ENCODE data around the gene NPIPB8.
"Not testable (repeated sequence)": the region's sequence is repeated elsewhere in the genome, so short reads cannot be mapped to it uniquely, and the experiment has no call there.

NPIPB8 gene

GRCh38 chr16:28596115-28596630 lies 41.7 kb upstream of the NPIPB8 start:
- no peak overlapping the region for H3K4me3 ChIP-seq (ENCODE audit: low read length)
- TF ChIP-seq, protein P1, sequence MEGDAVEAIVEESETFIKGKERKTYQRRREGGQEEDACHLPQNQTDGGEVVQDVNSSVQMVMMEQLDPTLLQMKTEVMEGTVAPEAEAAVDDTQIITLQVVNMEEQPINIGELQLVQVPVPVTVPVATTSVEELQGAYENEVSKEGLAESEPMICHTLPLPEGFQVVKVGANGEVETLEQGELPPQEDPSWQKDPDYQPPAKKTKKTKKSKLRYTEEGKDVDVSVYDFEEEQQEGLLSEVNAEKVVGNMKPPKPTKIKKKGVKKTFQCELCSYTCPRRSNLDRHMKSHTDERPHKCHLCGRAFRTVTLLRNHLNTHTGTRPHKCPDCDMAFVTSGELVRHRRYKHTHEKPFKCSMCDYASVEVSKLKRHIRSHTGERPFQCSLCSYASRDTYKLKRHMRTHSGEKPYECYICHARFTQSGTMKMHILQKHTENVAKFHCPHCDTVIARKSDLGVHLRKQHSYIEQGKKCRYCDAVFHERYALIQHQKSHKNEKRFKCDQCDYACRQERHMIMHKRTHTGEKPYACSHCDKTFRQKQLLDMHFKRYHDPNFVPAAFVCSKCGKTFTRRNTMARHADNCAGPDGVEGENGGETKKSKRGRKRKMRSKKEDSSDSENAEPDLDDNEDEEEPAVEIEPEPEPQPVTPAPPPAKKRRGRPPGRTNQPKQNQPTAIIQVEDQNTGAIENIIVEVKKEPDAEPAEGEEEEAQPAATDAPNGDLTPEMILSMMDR (conservative IDR thresholded peaks at IDR 0.05; ENCODE audit: low read length) = no peak
- DNase-seq (ENCODE audit: low read depth) = no peak

GRCh38 chr16:28596840-28597691 lies 40.8 kb upstream of the NPIPB8 start, which contains the start of gene SULT1A2:
Gene SULT1A2 (minus strand): TSS chr16:28597050. CDS start chr16:28595930, 1,120 bp downstream.
- H3K4me3 ChIP-seq (ENCODE audit: low read length) = no peak within 1 kb of the TSS

DNA sequence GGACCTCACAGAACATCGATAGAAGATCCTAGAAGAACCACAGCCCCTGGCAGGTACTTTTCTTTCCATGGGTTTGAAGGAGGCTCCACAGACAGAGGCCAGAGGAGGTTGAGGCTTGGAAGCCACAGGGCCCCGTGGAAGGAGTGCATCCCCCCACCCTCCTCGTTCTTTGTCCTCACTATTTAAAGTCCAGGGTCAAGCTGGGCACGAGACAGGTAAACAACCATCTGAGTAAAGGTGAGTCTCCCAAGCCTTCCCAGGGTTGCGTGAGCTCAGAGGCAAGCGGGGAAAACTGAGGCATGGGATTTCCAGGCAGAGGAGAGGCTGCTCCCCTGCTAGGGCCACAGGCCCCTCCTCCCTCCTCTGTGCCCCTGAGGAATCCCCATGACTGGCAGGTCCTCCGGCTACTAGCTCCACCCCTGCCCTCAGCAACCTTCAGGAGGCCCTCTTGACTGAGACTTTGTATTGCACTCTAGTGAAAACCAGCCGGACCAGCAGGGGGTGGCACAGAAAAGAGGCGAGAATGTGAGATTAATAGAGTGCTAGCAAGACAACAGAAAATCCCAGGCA lies 40.1 kb upstream of the NPIPB8 start:
- H3K4me3 ChIP-seq (ENCODE audit: low read length) = no peak overlapping the region
- TF ChIP-seq, protein P1 (conservative IDR thresholded peaks at IDR 0.05; ENCODE audit: low read length) = no peak
- DNase-seq (ENCODE audit: low read depth) = no peak

More at GRCh38 chr16:28596840-28597691, 40.8 kb upstream of the NPIPB8 start, which contains the start of gene SULT1A2:
- no peak for DNase-seq (ENCODE audit: low read depth)
- TF ChIP-seq, protein P1 (conservative IDR thresholded peaks at IDR 0.05; ENCODE audit: low read length) = no peak

DNA sequence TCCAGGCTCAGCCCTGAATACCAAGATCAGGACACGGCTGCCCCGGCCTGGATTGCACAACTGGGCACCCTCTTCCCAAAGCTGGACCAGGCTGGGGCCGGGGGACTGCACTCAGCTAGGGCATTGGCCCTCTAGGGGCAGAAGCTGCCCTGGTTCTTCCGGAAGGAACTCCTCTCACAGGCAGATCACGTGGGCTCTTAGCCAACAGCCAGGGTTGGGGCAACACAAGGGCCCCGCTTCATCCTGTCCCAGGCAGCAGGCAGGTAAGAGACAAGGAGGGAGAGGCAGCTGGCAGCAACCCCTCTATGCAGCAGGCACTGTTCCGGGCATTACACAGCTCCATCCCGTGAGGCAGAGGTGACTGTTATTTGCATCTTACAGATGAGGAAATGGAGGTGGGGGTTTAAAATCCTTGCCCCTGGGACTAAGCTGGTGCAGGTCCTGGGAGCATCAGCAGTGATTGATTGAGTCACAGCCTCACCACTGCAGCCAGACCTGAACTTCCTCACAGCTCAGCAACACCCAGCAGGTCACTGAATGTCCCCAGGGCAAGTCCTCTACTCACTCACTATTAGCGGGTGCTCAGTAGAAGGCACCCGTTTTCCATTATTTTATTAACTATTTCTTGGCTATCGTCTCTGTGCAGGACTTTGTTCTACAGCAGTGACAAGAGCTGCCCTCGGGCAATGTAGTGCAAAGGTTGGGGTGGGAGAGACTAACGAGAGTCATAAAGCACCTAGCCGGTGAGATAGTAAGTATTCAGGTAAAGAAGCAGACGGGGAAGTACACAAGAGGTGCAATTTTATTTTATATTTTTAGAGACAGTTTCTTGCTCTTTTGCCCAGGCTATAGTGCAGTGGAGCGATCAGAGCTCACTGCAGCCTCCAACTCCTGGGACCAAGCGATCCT lies 38.2 kb upstream of the NPIPB8 start:
- not testable (repeated sequence) for DNase-seq (ENCODE audit: low read depth)

GRCh38 chr16:28600965-28601364 lies 36.9 kb upstream of the NPIPB8 start:
- not testable (repeated sequence) for DNase-seq (ENCODE audit: low read depth); H3K4me3 ChIP-seq (ENCODE audit: low read length)

More for the DNA sequence above, 38.2 kb upstream of the NPIPB8 start:
- not testable (repeated sequence) for H3K4me3 ChIP-seq (ENCODE audit: low read length)

GRCh38 chr16:28601589-28601988 lies 36.3 kb upstream of the NPIPB8 start:
- DNase-seq (ENCODE audit: low read depth); H3K4me3 ChIP-seq (ENCODE audit: low read length): not testable (repeated sequence)

DNA sequence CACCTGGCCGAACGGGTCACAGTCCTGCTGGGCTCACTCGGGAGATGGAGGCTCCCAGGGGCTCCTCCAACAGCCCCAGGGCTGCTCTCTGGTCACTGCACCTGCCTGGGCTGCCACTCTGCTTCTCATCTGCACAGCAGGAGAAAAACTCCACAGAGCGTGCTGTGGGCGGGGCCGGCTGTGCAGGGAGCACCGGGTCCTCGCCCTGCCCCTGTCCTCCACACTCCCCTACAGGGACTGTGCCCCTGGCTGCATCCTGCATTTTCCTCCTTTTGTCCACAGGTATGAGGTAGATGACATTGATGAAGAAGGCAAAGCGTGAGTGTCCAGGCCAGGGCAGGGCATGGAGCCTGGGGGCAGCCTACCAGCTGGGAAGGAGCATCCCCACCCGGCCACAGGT lies 35.8 kb upstream of the NPIPB8 start:
- DNase-seq (ENCODE audit: low read depth); H3K4me3 ChIP-seq (ENCODE audit: low read length): not testable (repeated sequence)

- DNase-seq (ENCODE audit: low read depth) = no peak
- TF ChIP-seq, protein P1 (conservative IDR thresholded peaks at IDR 0.05; ENCODE audit: low read length) = no peak
- no peak overlapping the region for H3K4me3 ChIP-seq (ENCODE audit: low read length)
Observed at GRCh38 chr16:28602529-28602928, 35.3 kb upstream of the NPIPB8 start.
